Measurements from ENCODE around the gene HDLBP.
A peak's percentile ranks its signal among the peaks of the same experiment; 100 is the strongest.

The HDLBP gene, protein sequence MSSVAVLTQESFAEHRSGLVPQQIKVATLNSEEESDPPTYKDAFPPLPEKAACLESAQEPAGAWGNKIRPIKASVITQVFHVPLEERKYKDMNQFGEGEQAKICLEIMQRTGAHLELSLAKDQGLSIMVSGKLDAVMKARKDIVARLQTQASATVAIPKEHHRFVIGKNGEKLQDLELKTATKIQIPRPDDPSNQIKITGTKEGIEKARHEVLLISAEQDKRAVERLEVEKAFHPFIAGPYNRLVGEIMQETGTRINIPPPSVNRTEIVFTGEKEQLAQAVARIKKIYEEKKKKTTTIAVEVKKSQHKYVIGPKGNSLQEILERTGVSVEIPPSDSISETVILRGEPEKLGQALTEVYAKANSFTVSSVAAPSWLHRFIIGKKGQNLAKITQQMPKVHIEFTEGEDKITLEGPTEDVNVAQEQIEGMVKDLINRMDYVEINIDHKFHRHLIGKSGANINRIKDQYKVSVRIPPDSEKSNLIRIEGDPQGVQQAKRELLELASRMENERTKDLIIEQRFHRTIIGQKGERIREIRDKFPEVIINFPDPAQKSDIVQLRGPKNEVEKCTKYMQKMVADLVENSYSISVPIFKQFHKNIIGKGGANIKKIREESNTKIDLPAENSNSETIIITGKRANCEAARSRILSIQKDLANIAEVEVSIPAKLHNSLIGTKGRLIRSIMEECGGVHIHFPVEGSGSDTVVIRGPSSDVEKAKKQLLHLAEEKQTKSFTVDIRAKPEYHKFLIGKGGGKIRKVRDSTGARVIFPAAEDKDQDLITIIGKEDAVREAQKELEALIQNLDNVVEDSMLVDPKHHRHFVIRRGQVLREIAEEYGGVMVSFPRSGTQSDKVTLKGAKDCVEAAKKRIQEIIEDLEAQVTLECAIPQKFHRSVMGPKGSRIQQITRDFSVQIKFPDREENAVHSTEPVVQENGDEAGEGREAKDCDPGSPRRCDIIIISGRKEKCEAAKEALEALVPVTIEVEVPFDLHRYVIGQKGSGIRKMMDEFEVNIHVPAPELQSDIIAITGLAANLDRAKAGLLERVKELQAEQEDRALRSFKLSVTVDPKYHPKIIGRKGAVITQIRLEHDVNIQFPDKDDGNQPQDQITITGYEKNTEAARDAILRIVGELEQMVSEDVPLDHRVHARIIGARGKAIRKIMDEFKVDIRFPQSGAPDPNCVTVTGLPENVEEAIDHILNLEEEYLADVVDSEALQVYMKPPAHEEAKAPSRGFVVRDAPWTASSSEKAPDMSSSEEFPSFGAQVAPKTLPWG (N-terminal part only)

DNA sequence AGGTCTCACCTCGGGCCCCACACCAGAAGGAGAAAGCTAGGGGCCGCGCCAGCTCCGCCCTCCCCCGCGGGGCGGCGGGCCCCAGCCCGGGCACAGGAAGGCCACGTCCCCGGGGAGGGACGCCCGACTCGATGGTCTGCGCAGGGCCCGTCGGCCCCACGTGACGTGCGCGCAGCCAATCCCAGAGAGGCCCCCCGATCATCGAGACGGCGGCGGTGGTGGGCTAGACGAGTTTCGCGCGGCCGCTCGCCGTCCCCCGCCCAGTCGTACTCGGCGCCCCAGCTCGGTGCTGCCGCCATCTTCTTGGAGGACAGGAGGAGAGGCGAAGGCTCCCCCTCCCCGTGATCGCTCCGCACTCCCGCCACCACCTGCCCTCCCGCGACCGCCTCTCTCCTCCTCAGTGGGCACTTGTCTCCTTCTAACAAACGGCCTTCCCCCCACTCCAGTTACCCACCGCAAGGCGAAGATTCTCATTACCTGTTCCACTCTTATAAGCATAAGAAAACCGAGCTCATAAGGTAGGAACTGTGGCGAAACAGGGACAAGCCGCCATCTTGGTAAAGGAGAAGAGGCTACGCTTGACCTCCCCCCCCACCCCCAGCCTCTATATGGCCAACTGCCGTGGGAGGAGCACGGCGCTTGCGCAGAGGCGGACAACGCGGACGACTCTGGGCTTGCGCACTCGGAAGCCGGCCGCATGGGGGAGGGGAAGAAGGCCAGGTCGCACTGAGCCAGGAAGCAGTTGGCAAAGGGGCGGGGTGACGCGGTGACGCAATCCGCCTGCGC, at the start of gene HDLBP:
TSS of gene HDLBP (minus strand) at position 580 of the 786 bp plus-strand sequence. CDS start 48,803 bp downstream, outside the sequence.
- peak within 1 kb of the TSS; percentile 98 for H3K4me3 ChIP-seq (ENCODE audit: low read length)
- peak; percentile 98 for DNase-seq (ENCODE audit: low read depth)
- TF ChIP-seq, protein P1, sequence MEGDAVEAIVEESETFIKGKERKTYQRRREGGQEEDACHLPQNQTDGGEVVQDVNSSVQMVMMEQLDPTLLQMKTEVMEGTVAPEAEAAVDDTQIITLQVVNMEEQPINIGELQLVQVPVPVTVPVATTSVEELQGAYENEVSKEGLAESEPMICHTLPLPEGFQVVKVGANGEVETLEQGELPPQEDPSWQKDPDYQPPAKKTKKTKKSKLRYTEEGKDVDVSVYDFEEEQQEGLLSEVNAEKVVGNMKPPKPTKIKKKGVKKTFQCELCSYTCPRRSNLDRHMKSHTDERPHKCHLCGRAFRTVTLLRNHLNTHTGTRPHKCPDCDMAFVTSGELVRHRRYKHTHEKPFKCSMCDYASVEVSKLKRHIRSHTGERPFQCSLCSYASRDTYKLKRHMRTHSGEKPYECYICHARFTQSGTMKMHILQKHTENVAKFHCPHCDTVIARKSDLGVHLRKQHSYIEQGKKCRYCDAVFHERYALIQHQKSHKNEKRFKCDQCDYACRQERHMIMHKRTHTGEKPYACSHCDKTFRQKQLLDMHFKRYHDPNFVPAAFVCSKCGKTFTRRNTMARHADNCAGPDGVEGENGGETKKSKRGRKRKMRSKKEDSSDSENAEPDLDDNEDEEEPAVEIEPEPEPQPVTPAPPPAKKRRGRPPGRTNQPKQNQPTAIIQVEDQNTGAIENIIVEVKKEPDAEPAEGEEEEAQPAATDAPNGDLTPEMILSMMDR (conservative IDR thresholded peaks at IDR 0.05; ENCODE audit: low read length) = peak; percentile 27; the same call in 1 of the 2 replicates

DNA sequence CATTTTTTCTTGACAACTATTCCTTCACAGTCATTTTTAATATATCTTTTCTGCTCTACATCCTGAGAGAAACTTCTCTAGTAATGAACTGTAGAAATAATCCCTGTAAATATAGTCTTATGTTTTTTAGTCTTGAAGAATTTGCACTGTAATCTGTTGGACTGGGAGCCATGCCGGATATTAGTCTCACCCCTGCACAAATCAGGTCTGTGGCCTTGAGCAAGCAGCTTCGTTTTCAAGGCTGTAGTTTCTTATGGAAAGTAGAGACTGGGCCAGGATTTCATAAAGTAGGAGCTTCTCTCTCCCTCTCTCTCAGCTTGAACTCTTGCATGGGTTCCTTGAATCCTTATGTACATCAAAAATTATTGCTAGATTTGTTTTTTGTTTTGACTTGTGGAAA, 49.3 kb upstream of the HDLBP start:
- TF ChIP-seq, protein P1 (conservative IDR thresholded peaks at IDR 0.05; ENCODE audit: low read length) = no peak
- no peak for DNase-seq (ENCODE audit: low read depth)
- no peak overlapping the region for H3K4me3 ChIP-seq (ENCODE audit: low read length)

DNA sequence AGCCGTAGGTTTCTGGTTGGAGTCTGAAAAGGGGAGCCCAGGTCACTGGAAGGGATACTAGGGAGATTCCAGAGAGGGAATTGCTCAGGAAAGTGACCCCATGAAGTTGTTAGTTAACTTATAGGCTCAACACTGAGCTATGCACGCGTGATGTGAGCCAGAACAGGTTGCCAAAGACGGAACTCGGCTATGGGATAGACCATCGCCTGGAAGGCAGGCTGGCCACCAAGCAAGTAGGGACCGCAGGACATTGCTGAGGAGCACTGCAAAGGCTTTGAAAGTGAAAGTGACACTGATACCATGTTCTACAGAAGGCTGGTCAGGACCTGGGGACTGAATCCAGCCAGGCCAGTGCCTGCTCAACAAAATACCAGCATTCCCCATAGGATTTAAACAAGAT, 48.0 kb upstream of the HDLBP start:
- TF ChIP-seq, protein P1 (conservative IDR thresholded peaks at IDR 0.05; ENCODE audit: low read length) = no peak
- H3K4me3 ChIP-seq (ENCODE audit: low read length) = no peak overlapping the region
- DNase-seq (ENCODE audit: low read depth) = no peak

DNA sequence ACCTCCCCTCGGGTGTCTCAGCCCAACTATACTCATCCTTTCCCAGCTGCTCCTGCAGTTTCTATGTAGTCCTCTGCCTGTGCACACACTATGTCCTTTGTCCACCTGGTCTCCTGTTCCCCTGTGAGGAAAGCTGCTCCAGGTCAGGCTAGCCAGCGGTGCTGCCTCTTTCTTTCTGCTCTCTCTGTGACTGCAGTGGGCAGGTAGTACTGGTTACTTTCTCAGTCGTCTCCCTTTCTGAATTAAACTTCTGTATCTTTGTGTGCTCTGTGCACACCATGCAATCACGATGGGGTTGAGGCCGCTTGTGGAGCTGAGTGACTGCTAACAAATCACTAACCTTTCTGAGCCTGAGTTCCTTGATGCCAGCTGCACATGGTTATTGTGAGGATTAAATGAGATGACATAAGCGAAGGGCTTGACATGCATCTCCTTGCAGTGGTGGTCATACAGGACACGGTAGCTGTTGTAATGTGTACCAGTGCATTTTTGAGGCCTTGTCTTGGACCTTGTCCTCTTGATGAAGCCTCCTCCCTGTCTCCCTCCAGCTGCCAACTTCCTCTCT, 44.1 kb upstream of the HDLBP start:
- TF ChIP-seq, protein P1 (conservative IDR thresholded peaks at IDR 0.05; ENCODE audit: low read length) = no peak
- DNase-seq (ENCODE audit: low read depth) = no peak
- H3K4me3 ChIP-seq (ENCODE audit: low read length) = no peak overlapping the region

DNA sequence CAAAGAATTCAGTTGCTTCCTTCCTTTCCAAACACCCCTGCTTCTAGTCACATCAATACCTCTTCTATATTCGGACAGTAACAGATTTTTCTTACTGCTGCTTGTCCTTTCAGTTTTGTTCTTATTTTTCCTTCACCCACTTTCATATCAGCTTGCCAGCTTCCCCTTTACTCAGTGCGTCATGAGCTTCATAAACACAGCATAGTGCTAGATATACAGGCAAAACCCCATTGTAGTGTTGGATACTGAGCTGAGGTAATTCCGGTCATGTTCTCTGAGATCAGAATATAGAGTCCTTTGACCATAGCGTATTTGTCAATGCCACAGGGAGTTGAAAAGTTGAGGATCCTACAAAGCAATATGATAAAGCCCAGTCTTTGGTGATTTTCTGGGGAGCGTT, 43.0 kb upstream of the HDLBP start:
- H3K4me3 ChIP-seq (ENCODE audit: low read length) = 0 out of 2 replicates have a peak overlapping the region, but pooled peaks have one; percentile 5
- TF ChIP-seq, protein P1 (conservative IDR thresholded peaks at IDR 0.05; ENCODE audit: low read length) = no peak
- DNase-seq (ENCODE audit: low read depth) = no peak

DNA sequence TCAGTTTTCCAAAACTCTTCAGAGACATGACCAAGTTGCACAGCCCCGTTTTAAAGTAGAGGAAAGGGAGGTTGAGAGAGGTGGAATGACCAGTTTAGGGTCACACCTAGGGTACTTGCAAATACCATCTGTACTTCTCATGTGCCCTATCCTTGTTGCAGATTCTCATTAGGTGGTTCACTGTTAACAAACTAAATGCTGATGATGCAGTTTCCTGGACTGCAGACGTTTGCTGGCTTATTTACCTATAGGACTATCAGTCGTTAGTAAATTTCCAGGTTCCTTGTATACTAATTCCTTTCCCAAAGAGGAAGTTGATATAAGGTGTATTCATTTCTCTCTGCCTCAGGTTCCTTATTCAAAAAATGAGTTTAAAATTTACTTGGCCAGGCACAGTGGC, 42.1 kb upstream of the HDLBP start:
- TF ChIP-seq, protein P1 (conservative IDR thresholded peaks at IDR 0.05; ENCODE audit: low read length) = no peak
- DNase-seq (ENCODE audit: low read depth) = no peak
- H3K4me3 ChIP-seq (ENCODE audit: low read length) = peak overlapping the region; percentile 86

Data from AG10803 (cell line).